Measurements from ENCODE around the gene LRRC27.

GRCh38 chr10:132345345-132345744, 13.4 kb downstream of the LRRC27 start:
- TF ChIP-seq POLR2AphosphoS5 (IDR thresholded peaks at IDR 0.05), result no peak
- no peak for TF ChIP-seq CTCF (IDR thresholded peaks at IDR 0.05)
- no peak for TF ChIP-seq POLR2A (IDR thresholded peaks at IDR 0.05)

Measured in transverse colon (tissue), 4 donors.